HL-60 (cell line): ENCODE data around the gene ZSWIM3.

Experiments
- GABPA ChIP-seq: IDR thresholded peaks from 2 replicates; pipeline ENCODE4 v1.6.1; 2012; ENCODE audit warnings: low read depth
- POLR2AphosphoS5 ChIP-seq: IDR thresholded peaks from 2 replicates; pipeline ENCODE4 v1.6.1; 2012; ENCODE audit warnings: low read depth
- REST ChIP-seq: IDR thresholded peaks from 2 replicates; pipeline ENCODE4 v1.6.1; 2012; ENCODE audit warnings: low read depth; ENCODE audit not compliant: insufficient replicate concordance
- SPI1 ChIP-seq: IDR thresholded peaks from 2 replicates; pipeline ENCODE4 v1.6.1; 2012; ENCODE audit warnings: low read depth, mild to moderate bottlenecking, borderline replicate concordance
- TF ChIP-seq, protein P1 (sequence below): IDR thresholded peaks from one replicate; pipeline ENCODE4 v1.5.1; 2011; ENCODE audit warnings: low read length, control low read depth, inconsistent platforms; ENCODE audit not compliant: insufficient read depth

DNA sequence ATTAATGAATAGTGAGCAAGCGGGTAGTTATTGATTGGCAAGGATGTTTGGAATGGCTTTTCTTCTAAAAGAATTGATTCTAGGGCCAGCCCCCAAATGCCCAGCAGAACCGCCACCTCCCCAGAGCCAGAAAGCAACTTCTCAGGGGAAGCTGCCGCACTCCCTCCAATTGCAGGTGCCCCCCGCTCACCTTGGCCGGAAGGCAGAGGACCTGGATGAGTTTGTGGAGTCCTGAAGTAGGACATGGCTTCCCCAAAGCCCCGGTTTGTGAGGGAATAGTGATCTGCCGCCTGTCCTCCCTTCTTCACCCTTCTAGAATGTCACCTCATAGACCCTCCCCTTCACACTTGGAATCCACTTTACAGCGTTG lies 29.9 kb downstream of the ZSWIM3 start, which contains the start of gene SPATA25:
- TF ChIP-seq, protein P1, sequence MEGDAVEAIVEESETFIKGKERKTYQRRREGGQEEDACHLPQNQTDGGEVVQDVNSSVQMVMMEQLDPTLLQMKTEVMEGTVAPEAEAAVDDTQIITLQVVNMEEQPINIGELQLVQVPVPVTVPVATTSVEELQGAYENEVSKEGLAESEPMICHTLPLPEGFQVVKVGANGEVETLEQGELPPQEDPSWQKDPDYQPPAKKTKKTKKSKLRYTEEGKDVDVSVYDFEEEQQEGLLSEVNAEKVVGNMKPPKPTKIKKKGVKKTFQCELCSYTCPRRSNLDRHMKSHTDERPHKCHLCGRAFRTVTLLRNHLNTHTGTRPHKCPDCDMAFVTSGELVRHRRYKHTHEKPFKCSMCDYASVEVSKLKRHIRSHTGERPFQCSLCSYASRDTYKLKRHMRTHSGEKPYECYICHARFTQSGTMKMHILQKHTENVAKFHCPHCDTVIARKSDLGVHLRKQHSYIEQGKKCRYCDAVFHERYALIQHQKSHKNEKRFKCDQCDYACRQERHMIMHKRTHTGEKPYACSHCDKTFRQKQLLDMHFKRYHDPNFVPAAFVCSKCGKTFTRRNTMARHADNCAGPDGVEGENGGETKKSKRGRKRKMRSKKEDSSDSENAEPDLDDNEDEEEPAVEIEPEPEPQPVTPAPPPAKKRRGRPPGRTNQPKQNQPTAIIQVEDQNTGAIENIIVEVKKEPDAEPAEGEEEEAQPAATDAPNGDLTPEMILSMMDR: no peak
- TF ChIP-seq POLR2AphosphoS5 (no peak), GABPA (no peak), REST (no peak), SPI1 (no peak)
